Embryonic facial prominence (tissue), 1 donor: ENCODE results near the gene UBIAD1.

Source experiments
- DNase-seq: peaks from one replicate; pipeline ENCODE4 v3.0.0-alpha.2; 2016; ENCODE audit errors: extremely low spot score

The UBIAD1 gene

GRCh38 chr1:11311816-11312755, 39.1 kb downstream of the UBIAD1 start:
- DNase-seq, result no peak

- DNase-seq, result no peak
Measured at GRCh38 chr1:11314959-11315358, 42.0 kb downstream of the UBIAD1 start.

- no peak for DNase-seq
Measured at GRCh38 chr1:11316701-11317100, 43.7 kb downstream of the UBIAD1 start.

GRCh38 chr1:11318982-11319381, 46.0 kb downstream of the UBIAD1 start:
- DNase-seq, result no peak

- no peak for DNase-seq
Measured at GRCh38 chr1:11320153-11320936, 47.3 kb downstream of the UBIAD1 start.

- DNase-seq, result no peak
Measured at GRCh38 chr1:11321656-11322491, 48.9 kb downstream of the UBIAD1 start.

GRCh38 chr1:11324567-11325165, 51.7 kb downstream of the UBIAD1 start:
- DNase-seq, result no peak

- DNase-seq, result no peak
Measured at GRCh38 chr1:11326070-11326469, 53.1 kb downstream of the UBIAD1 start.

- DNase-seq, result no peak
Measured at GRCh38 chr1:11328444-11328843, 55.4 kb downstream of the UBIAD1 start.

GRCh38 chr1:11330411-11330810, 57.4 kb downstream of the UBIAD1 start:
- no peak for DNase-seq

- DNase-seq, result no peak
Measured at GRCh38 chr1:11331036-11331944, 58.3 kb downstream of the UBIAD1 start.

GRCh38 chr1:11331945-11332546, 59.0 kb downstream of the UBIAD1 start:
- DNase-seq, result no peak

GRCh38 chr1:11333631-11334030, 60.6 kb downstream of the UBIAD1 start:
- no peak for DNase-seq

- DNase-seq, result no peak
Measured at GRCh38 chr1:11334261-11334804, 61.3 kb downstream of the UBIAD1 start.

- DNase-seq, result no peak
Measured at GRCh38 chr1:11334821-11335220, 61.8 kb downstream of the UBIAD1 start.

GRCh38 chr1:11335417-11336056, 62.5 kb downstream of the UBIAD1 start:
- DNase-seq, result no peak

- DNase-seq, result no peak
Measured at GRCh38 chr1:11337580-11338073, 64.6 kb downstream of the UBIAD1 start.
